Activated CD4-positive, alpha-beta T cell treated with anti-CD3 and anti-CD28 coated beads for 24 hours (primary cell): ENCODE measurements around the gene AK8.

Source experiments
- DNase-seq, 2 donors: peaks; one replicate each; pipeline ENCODE4 v3.0.0-alpha.2; 2020; ENCODE audit warnings: low read depth in 2 of 2

AK8 gene

GRCh38 chr9:132826131-132826530, 52.0 kb downstream of the AK8 start:
- no peak for DNase-seq

GRCh38 chr9:132825430-132825829, 52.7 kb downstream of the AK8 start:
- no peak for DNase-seq

GRCh38 chr9:132824951-132825350, 53.1 kb downstream of the AK8 start:
- DNase-seq, result no peak

GRCh38 chr9:132824151-132824550, 53.9 kb downstream of the AK8 start:
- no peak for DNase-seq

GRCh38 chr9:132823370-132824145, 54.5 kb downstream of the AK8 start:
- no peak for DNase-seq

GRCh38 chr9:132820169-132820944, 57.7 kb downstream of the AK8 start:
- no peak for DNase-seq

GRCh38 chr9:132818588-132818987, 59.5 kb downstream of the AK8 start:
- no peak for DNase-seq

- DNase-seq, result no peak
These were observed 63.1 kb downstream of the AK8 start for GRCh38 chr9:132814937-132815336.

GRCh38 chr9:132813115-132813771, 64.8 kb downstream of the AK8 start:
- no peak for DNase-seq

GRCh38 chr9:132811985-132812384, 66.1 kb downstream of the AK8 start:
- no peak for DNase-seq

GRCh38 chr9:132810314-132810713, 67.8 kb downstream of the AK8 start:
- DNase-seq, result no peak

GRCh38 chr9:132809677-132810271, 68.3 kb downstream of the AK8 start:
- DNase-seq, result no peak

- DNase-seq, result no peak
These were observed 69.4 kb downstream of the AK8 start for GRCh38 chr9:132808645-132809044.

GRCh38 chr9:132806723-132807421, 71.2 kb downstream of the AK8 start:
- no peak for DNase-seq

- DNase-seq, result no peak
These were observed 71.8 kb downstream of the AK8 start for GRCh38 chr9:132806306-132806705.

GRCh38 chr9:132804576-132805295, 73.3 kb downstream of the AK8 start:
- DNase-seq, result no peak

GRCh38 chr9:132802121-132802795, 75.8 kb downstream of the AK8 start:
- DNase-seq, result no peak

- DNase-seq, result no peak
These were observed 76.4 kb downstream of the AK8 start for GRCh38 chr9:132801659-132802058.

- peak; percentile 31 to 34 for DNase-seq
These were observed 77.9 kb downstream of the AK8 start for GRCh38 chr9:132800038-132800648.
